PFSK-1 (cell line): ENCODE data around the gene PDF.

Experiments used
- FOXP2 ChIP-seq: optimal IDR thresholded peaks from 2 replicates; pipeline ENCODE3; 2011; ENCODE audit warnings: borderline replicate concordance, control low read depth, inconsistent platforms; ENCODE audit not compliant: insufficient read depth; ENCODE audit errors: extremely low read length, extremely low read depth
- POLR2AphosphoS5 ChIP-seq: IDR thresholded peaks from 2 replicates; pipeline ENCODE4 v1.6.1; 2012; ENCODE audit warnings: low read depth, mild to moderate bottlenecking, control low read depth, low read length, moderate library complexity
- SIN3A ChIP-seq: IDR thresholded peaks from 2 replicates; pipeline ENCODE4 v1.6.1; 2012; ENCODE audit warnings: mild to moderate bottlenecking, low read length, moderate library complexity, borderline replicate concordance; ENCODE audit not compliant: insufficient read depth
- TAF1 ChIP-seq: IDR thresholded peaks from 2 replicates; pipeline ENCODE4 v1.6.1; 2012; ENCODE audit warnings: low read length, control low read depth, borderline replicate concordance; ENCODE audit not compliant: insufficient read depth
- TF ChIP-seq, protein P1 (sequence below), 2 experiments: IDR thresholded peaks; 2 replicates each; pipeline versions ENCODE4 v1.6.1 to v1.8.0; 2011 to 2012; ENCODE audit warnings: low read depth in 2 of 2, low read length in 2 of 2, control low read depth in 1 of 2, inconsistent platforms in 1 of 2, mild to moderate bottlenecking in 1 of 2, moderate library complexity in 1 of 2; ENCODE audit not compliant: insufficient read depth in 1 of 2

The PDF gene

DNA sequence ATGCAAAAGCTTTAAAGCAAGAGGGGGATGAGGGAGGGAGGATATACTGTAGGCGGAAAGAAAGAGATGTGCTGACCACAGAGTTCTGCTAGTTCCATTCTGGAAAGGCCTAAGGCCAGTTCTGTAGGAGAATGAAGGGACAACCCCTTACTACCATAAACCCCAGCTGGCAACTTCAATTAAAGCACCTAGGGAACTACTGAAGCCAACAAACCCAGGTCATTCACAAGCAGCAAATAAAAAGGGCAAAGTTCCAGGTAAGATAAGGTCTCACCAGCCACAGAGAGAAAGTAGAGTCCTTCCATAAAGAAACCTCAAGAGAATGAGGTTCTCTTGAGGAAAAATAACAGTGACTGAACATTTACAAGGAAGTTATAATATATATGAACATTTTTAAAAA lies 42.6 kb upstream of the PDF start:
- TF ChIP-seq, protein P1, sequence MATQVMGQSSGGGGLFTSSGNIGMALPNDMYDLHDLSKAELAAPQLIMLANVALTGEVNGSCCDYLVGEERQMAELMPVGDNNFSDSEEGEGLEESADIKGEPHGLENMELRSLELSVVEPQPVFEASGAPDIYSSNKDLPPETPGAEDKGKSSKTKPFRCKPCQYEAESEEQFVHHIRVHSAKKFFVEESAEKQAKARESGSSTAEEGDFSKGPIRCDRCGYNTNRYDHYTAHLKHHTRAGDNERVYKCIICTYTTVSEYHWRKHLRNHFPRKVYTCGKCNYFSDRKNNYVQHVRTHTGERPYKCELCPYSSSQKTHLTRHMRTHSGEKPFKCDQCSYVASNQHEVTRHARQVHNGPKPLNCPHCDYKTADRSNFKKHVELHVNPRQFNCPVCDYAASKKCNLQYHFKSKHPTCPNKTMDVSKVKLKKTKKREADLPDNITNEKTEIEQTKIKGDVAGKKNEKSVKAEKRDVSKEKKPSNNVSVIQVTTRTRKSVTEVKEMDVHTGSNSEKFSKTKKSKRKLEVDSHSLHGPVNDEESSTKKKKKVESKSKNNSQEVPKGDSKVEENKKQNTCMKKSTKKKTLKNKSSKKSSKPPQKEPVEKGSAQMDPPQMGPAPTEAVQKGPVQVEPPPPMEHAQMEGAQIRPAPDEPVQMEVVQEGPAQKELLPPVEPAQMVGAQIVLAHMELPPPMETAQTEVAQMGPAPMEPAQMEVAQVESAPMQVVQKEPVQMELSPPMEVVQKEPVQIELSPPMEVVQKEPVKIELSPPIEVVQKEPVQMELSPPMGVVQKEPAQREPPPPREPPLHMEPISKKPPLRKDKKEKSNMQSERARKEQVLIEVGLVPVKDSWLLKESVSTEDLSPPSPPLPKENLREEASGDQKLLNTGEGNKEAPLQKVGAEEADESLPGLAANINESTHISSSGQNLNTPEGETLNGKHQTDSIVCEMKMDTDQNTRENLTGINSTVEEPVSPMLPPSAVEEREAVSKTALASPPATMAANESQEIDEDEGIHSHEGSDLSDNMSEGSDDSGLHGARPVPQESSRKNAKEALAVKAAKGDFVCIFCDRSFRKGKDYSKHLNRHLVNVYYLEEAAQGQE (IDR thresholded peaks at IDR 0.05; ENCODE audit: insufficient read depth in 1 of 2, low read depth in 2 of 2, low read length in 2 of 2) = no peak
- TF ChIP-seq FOXP2 = no peak
- no peak for TF ChIP-seq TAF1
- no peak for TF ChIP-seq POLR2AphosphoS5
- TF ChIP-seq SIN3A = no peak

- no peak for TF ChIP-seq SIN3A
- no peak for TF ChIP-seq POLR2AphosphoS5
- no peak for TF ChIP-seq FOXP2
- TF ChIP-seq, protein P1 (IDR thresholded peaks at IDR 0.05; ENCODE audit: insufficient read depth in 1 of 2, low read depth in 2 of 2, low read length in 2 of 2) = no peak
- no peak for TF ChIP-seq TAF1
These were observed 41.2 kb upstream of the PDF start for GRCh38 chr16:69371564-69371963.

DNA sequence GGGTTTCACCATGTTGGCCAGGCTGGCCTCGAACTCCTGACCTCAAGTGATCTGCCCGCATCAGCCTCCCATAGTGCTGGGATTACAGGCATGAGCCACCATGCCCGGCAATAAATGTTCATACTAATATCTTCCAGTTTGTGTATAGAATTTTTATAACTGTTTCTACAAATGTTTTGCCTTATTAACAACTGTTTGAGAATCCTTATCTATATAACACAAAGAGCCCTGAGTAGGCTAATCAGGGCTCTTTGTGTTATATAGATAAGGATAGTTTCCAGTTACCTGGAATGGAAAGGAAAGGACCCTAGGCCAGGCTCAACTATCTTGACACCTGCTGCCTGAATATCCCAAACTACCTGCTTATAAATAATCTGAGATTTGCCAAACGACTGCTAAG lies 38.5 kb upstream of the PDF start:
- TF ChIP-seq FOXP2 = no peak
- TF ChIP-seq TAF1 = no peak
- TF ChIP-seq, protein P1 (IDR thresholded peaks at IDR 0.05; ENCODE audit: insufficient read depth in 1 of 2, low read depth in 2 of 2, low read length in 2 of 2) = no peak
- TF ChIP-seq SIN3A = no peak
- TF ChIP-seq POLR2AphosphoS5 = no peak

DNA sequence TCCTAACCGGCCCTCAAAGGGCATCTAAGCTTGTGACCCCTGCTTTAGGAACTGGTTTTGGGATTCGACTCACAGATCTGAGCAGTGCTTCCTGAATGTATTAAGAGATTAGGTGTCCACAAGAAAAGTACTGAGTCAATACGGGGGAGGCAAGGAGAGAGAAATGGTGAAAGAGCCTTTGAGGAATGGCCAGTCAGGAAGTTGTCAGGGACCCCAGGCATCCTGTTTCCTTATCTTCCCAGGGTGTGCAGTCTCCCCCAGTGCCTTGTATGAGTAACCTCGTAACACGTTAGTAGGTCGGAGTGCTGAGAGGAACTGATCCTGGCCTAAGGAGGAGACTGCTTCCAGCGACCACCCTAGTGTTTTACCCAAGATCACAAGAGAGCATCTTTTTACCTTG lies 37.6 kb upstream of the PDF start:
- TF ChIP-seq TAF1 (no peak), FOXP2 (no peak)
- TF ChIP-seq, protein P1 (IDR thresholded peaks at IDR 0.05; ENCODE audit: insufficient read depth in 1 of 2, low read depth in 2 of 2, low read length in 2 of 2) = no peak

DNA sequence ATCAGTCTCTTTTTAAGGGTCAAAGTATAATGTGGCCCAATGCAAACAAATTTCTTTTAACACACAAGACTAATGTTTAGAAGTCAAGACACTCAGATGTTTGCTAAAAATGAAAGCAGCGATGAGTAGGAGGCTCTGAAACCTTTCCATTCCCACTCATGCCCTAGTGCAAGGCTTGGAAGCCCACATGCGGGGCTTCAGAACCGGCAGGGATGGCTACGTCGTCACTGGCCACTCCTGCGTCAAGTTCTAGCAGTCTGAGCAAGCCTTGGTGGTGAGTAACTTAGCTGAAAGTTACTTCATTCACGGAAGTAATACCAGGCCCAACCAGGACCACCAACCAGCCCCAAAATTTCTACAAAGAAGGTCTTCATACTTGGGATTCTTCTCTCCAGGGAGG lies 36.0 kb upstream of the PDF start:
- TF ChIP-seq TAF1 (no peak), POLR2AphosphoS5 (no peak), SIN3A (no peak), FOXP2 (no peak)
- TF ChIP-seq, protein P1 (IDR thresholded peaks at IDR 0.05; ENCODE audit: insufficient read depth in 1 of 2, low read depth in 2 of 2, low read length in 2 of 2) = no peak
